ENCODE measurements around the gene HAUS1. TPM values are rescaled to one million over a fixed set of nuclear protein-coding genes. Genes with fewer than 3 reads are reported as not detected.

The HAUS1 gene
- total and polyA plus RNA-seq, 4 donors: 4.5 to 17.9 (median 6.5) TPM

DNA sequence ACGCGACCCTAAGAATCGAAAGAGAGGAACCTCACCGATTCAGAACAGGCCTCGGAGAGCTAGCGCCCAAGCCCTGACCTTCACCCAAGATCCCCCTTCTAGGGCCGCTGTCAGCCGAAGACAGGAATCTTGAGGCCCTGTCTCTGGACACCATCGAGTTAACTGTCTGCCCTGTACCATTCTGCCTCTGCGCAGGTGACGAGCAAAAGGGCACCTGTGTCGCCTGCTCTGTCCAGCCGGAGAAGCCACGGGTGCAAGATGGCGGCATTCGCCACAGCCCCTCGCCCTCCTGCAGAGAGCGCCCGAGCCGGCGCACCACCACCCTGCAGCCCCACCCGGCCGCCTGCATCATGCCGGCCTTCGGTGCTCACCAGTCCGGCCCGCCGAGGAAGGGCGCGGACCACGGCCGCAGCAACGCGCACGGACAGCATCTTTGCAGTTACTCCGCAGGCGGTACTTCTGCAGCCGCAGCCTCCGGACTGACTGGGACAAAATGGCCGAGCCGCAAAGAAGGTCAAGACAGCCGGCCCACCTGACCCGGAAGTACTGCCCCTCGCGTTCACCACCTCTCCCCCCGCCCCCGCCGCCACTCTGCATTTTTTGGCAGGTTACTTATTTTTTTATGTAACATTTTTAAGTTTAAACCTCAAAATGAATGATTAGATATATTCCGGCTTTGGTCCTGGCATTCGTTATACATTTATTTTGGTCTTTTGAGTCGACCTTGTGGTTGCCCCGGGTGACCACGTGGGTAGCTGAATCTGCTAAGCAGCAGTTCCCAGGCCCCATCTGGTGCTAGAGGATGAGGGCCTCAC is 6.2 kb upstream of the HAUS1 start, which contains the start of gene ATP5F1A:
Gene ATP5F1A (minus strand): TSS at position 496 of the 815 bp plus-strand sequence. CDS start 65 bp downstream, at position 431.
- TF ChIP-seq RXRA (IDR thresholded peaks at IDR 0.05) (peak in 1 of 2 donors; percentile 8), YY1 (IDR thresholded peaks at IDR 0.05) (peak; percentile 98), EGR1 (IDR thresholded peaks at IDR 0.05; ENCODE audit: low read depth in 2 of 2) (peak in 1 of 2 donors; percentile 33), HNF4A (conservative IDR thresholded peaks at IDR 0.05) (no peak), GABPA (IDR thresholded peaks at IDR 0.05 in 1 of 2, conservative IDR thresholded peaks at IDR 0.05 in 1 of 2) (peak; percentile 49 to 87)
- TF ChIP-seq, protein P1, sequence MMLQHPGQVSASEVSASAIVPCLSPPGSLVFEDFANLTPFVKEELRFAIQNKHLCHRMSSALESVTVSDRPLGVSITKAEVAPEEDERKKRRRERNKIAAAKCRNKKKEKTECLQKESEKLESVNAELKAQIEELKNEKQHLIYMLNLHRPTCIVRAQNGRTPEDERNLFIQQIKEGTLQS (IDR thresholded peaks at IDR 0.05): no peak
- TF ChIP-seq, protein P2, sequence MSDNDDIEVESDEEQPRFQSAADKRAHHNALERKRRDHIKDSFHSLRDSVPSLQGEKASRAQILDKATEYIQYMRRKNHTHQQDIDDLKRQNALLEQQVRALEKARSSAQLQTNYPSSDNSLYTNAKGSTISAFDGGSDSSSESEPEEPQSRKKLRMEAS (IDR thresholded peaks at IDR 0.05): peak; percentile 34
- TF ChIP-seq, protein P3, sequence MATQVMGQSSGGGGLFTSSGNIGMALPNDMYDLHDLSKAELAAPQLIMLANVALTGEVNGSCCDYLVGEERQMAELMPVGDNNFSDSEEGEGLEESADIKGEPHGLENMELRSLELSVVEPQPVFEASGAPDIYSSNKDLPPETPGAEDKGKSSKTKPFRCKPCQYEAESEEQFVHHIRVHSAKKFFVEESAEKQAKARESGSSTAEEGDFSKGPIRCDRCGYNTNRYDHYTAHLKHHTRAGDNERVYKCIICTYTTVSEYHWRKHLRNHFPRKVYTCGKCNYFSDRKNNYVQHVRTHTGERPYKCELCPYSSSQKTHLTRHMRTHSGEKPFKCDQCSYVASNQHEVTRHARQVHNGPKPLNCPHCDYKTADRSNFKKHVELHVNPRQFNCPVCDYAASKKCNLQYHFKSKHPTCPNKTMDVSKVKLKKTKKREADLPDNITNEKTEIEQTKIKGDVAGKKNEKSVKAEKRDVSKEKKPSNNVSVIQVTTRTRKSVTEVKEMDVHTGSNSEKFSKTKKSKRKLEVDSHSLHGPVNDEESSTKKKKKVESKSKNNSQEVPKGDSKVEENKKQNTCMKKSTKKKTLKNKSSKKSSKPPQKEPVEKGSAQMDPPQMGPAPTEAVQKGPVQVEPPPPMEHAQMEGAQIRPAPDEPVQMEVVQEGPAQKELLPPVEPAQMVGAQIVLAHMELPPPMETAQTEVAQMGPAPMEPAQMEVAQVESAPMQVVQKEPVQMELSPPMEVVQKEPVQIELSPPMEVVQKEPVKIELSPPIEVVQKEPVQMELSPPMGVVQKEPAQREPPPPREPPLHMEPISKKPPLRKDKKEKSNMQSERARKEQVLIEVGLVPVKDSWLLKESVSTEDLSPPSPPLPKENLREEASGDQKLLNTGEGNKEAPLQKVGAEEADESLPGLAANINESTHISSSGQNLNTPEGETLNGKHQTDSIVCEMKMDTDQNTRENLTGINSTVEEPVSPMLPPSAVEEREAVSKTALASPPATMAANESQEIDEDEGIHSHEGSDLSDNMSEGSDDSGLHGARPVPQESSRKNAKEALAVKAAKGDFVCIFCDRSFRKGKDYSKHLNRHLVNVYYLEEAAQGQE (IDR thresholded peaks at IDR 0.05): peak; percentile 62
- peaks cover 0 to 6% (median 2%) of the 10 kb centered on the region in 4 donors for H3K36me3 ChIP-seq (ENCODE audit: control insufficient read depth in 4 of 4, insufficient read depth in 3 of 4, low read depth in 1 of 4, low read length in 3 of 4)
- WGBS: under 1% methylated on average over 53 of the region's 53 CpGs

DNA sequence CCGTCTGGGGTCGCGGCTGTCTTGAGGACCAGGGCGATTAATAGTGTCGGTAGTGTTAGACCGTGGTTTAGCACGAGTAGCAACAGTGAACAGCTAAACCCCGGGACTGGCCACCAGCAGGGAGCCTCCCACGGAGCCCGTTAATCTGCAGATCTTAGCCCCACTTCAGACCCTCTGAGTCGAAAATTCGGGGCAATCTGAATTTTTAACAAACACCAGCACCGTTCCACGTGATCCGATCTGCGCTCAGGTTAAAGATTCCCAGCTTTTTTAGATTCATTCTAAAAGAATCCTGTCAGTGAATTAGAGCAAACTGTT is 5.6 kb upstream of the HAUS1 start:
- TF ChIP-seq, protein P2 (IDR thresholded peaks at IDR 0.05): no peak
- TF ChIP-seq, protein P1 (IDR thresholded peaks at IDR 0.05): no peak
- no peak for TF ChIP-seq FOXA1 (IDR thresholded peaks at IDR 0.05)
- no peak for TF ChIP-seq YY1 (IDR thresholded peaks at IDR 0.05)
- TF ChIP-seq HNF4G (IDR thresholded peaks at IDR 0.05): no peak
- TF ChIP-seq HNF4A (conservative IDR thresholded peaks at IDR 0.05): no peak
- no peak for TF ChIP-seq FOXA2 (IDR thresholded peaks at IDR 0.05)
- TF ChIP-seq RXRA (IDR thresholded peaks at IDR 0.05): no peak
- no peak for TF ChIP-seq NR2F2 (IDR thresholded peaks at IDR 0.05)
- TF ChIP-seq EGR1 (IDR thresholded peaks at IDR 0.05; ENCODE audit: low read depth in 2 of 2): no peak
- TF ChIP-seq, protein P4, sequence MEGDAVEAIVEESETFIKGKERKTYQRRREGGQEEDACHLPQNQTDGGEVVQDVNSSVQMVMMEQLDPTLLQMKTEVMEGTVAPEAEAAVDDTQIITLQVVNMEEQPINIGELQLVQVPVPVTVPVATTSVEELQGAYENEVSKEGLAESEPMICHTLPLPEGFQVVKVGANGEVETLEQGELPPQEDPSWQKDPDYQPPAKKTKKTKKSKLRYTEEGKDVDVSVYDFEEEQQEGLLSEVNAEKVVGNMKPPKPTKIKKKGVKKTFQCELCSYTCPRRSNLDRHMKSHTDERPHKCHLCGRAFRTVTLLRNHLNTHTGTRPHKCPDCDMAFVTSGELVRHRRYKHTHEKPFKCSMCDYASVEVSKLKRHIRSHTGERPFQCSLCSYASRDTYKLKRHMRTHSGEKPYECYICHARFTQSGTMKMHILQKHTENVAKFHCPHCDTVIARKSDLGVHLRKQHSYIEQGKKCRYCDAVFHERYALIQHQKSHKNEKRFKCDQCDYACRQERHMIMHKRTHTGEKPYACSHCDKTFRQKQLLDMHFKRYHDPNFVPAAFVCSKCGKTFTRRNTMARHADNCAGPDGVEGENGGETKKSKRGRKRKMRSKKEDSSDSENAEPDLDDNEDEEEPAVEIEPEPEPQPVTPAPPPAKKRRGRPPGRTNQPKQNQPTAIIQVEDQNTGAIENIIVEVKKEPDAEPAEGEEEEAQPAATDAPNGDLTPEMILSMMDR (IDR thresholded peaks at IDR 0.05; ENCODE audit: low read depth, low read length, missing input control): no peak
- no peaks in the 10 kb centered on the region for H3K27me3 ChIP-seq (ENCODE audit: control insufficient read depth in 4 of 4, insufficient read depth in 4 of 4, low read length in 3 of 4)
- DNase-seq (ENCODE audit: low spot score): no peak
- peak overlapping the region; percentile 77 to 87 for H3K9ac ChIP-seq (ENCODE audit: low read depth in 1 of 2, low read length in 2 of 2)
- peaks cover 2 to 15% (median 9%) of the 10 kb centered on the region in 4 donors for H3K4me1 ChIP-seq (ENCODE audit: control insufficient read depth in 4 of 4, insufficient read depth in 4 of 4, low read length in 3 of 4)
- no peaks in the 10 kb centered on the region for H3K9me3 ChIP-seq (ENCODE audit: control insufficient read depth in 4 of 4, low read length in 3 of 4)
- H3K4me3 ChIP-seq (ENCODE audit: low read depth in 1 of 3, low read length in 3 of 3): peak overlapping the region; percentile 90 to 100 (median 94)
- peaks cover 0 to 6% (median under 1%) of the 10 kb centered on the region in 4 donors for H3K36me3 ChIP-seq (ENCODE audit: control insufficient read depth in 4 of 4, insufficient read depth in 3 of 4, low read depth in 1 of 4, low read length in 3 of 4)
- 24% methylated on average over 16 of the region's 16 CpGs for WGBS
- peak overlapping the region; percentile 84 to 92 for H3K27ac ChIP-seq (ENCODE audit: low read depth in 1 of 2, low read length in 2 of 2)

More for the DNA sequence above, 6.2 kb upstream of the HAUS1 start, which contains the start of gene ATP5F1A:
- H3K9me3 ChIP-seq (ENCODE audit: control insufficient read depth in 4 of 4, low read length in 3 of 4): no peaks in the 10 kb centered on the region
- H3K27me3 ChIP-seq (ENCODE audit: control insufficient read depth in 4 of 4, insufficient read depth in 4 of 4, low read length in 3 of 4): no peaks in the 10 kb centered on the region
- DNase-seq (ENCODE audit: low spot score): peak; percentile 88
- H3K9ac ChIP-seq (ENCODE audit: low read depth in 1 of 2, low read length in 2 of 2): peak within 1 kb of the TSS; percentile 81 to 87
- H3K4me1 ChIP-seq (ENCODE audit: control insufficient read depth in 4 of 4, insufficient read depth in 4 of 4, low read length in 3 of 4): peaks cover 2 to 15% (median 9%) of the 10 kb centered on the region in 4 donors
- H3K27ac ChIP-seq (ENCODE audit: low read depth in 1 of 2, low read length in 2 of 2): peak within 1 kb of the TSS; percentile 84 to 92
- peak within 1 kb of the TSS; percentile 90 to 100 (median 94) for H3K4me3 ChIP-seq (ENCODE audit: low read depth in 1 of 3, low read length in 3 of 3)
